HG03571 (cell line): ENCODE measurements around the gene ZCRB1.
A peak's percentile ranks its signal among the peaks of the same experiment; 100 is the strongest.
"Not testable (repeated sequence)": the region's sequence is repeated elsewhere in the genome, so short reads cannot be mapped to it uniquely, and the experiment has no call there.

Experiments used
- ATAC-seq: cut with Tn5 transposase; IDR thresholded peaks from one replicate; pipeline ENCODE4 v1.9.1; 2021; ENCODE audit not compliant: unreplicated experiment

ZCRB1 gene

GRCh38 chr12:42325653-42326474, at the start of gene ZCRB1, which contains the start of gene PPHLN1:
Gene ZCRB1 (minus strand): TSS chr12:42326094. CDS start chr12:42324102, 1,992 bp downstream.
Gene PPHLN1 (plus strand): TSS chr12:42326167. CDS start chr12:42335903, 9,736 bp downstream.
- peak; percentile 89 for ATAC-seq

GRCh38 chr12:42373669-42374068, 47.8 kb upstream of the ZCRB1 start:
- ATAC-seq, result no peak

DNA sequence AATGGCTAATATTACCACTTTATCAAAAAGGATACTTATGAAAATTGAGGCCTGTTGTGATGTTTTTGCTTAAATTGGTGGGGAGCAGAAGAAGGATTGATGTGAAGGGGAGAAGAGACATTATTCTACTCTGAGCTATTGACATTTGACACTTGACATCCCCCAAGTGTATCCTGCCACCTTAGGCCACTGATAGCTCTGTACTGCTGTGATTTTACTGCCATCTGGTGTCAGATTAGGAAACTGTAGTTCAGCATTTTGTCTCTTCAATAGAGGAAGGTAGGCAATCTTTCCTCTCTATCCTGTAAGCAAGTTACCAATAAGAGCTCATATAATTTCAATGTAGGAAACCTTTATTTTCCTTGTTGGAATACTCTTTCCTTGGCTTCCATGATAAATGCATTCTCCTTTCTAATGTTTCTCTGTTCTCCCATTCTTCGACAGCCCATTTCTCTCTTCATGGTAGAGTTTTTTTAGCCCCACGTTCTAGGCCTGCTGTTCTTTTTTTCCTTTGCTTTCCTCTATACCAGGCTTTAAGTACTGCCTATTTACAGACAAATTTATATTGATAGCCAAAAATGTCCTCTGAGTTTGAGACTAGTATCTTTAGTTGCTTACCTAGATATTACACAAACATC, 46.4 kb upstream of the ZCRB1 start:
- ATAC-seq, result peak; percentile 85

DNA sequence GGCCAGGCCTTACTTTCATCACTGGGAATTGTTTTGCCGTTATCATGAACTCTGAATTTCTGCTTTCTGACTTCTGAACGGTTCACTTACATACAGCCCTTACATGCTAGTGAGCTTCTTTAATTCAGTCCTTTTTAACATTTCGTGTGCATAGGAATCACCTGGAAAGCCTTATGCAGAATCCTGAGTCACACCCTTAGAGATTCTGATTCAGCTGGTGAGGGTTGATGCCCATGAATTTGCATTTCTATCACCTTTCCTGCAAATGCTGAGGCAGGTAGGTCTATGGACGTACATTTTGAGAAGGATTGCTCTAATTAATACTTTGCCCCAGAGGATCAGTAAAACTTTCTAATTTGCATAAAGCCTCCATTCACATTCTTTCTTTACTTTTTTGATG, 44.1 kb upstream of the ZCRB1 start:
- ATAC-seq, result no peak

DNA sequence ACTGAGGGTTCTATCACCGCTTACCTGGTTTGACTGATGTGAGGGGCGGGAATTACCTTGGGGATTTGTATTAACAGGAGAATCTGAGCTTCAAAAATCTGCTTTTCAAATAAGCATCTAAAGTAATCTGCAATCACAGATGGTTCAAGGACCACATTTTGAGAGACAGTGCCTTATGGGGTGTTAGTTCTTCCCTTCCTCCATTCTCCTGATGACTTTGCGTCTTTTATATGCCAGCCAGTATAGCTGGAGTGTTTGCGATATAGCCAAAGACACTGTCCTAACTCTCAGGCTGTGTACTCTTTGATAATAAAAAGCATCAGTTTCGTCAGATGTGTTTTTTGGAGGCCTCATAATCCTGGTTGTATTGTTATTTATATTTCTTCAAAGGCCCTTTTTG, 39.6 kb upstream of the ZCRB1 start:
- ATAC-seq, result no peak

DNA sequence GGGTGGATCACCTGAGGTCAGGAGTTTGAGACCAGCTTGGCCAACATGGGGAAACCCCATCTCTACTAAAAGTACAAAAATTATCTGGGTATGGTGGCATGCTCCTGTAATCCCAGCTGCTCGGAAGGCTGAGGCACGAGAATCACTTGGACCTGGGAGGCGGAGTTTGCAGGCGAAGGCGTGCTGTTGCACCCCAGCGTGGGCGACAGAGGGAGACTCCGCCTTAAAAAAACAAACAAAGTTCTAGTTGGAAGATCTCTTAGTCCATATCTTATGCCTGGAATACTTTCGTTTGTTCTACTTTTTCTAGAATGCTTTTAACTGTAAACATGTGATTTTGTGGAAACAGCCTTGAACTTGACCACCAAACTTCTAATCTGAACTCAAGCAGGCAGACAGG, 38.8 kb upstream of the ZCRB1 start:
- ATAC-seq, result no peak

DNA sequence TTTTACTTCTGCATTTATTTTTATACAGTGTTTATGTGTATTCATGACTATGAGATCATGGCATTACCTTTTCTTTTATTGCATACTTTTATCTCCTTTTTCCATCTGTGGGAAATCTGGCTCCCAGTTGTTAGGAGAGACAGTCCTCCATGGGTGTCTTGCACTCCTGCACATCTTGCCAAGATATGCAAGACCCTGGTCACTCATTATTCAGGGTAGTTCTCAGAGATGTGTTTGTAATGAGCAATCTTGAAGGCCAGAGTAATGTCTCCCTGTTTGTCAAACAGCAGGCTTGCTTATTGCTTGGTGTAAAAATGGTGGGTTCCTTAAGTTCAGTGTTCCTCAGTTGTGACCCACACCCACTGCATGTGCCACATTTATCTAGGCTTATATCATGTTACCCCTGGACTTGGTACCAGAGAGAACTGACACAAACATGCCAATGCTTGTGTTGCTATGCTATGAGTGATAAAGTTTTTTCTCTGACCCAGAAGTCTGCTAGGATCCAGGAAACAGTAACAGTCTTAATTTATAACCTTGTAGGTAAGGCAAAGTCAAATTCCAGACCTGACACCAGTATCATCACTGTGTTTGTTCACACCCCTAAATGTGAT, 36.9 kb upstream of the ZCRB1 start:
- ATAC-seq, result no peak

GRCh38 chr12:42361909-42362646, 36.2 kb upstream of the ZCRB1 start:
- no peak for ATAC-seq

GRCh38 chr12:42360747-42361403, 35.0 kb upstream of the ZCRB1 start:
- ATAC-seq, result peak; percentile 79

GRCh38 chr12:42356344-42356743, 30.4 kb upstream of the ZCRB1 start:
- no peak for ATAC-seq

GRCh38 chr12:42350021-42350407, 24.1 kb upstream of the ZCRB1 start:
- not testable (repeated sequence) for ATAC-seq

GRCh38 chr12:42349119-42350020, 23.5 kb upstream of the ZCRB1 start:
- not testable (repeated sequence) for ATAC-seq

GRCh38 chr12:42346403-42347002, 20.6 kb upstream of the ZCRB1 start:
- no peak for ATAC-seq

GRCh38 chr12:42343721-42344120, 17.8 kb upstream of the ZCRB1 start:
- no peak for ATAC-seq

DNA sequence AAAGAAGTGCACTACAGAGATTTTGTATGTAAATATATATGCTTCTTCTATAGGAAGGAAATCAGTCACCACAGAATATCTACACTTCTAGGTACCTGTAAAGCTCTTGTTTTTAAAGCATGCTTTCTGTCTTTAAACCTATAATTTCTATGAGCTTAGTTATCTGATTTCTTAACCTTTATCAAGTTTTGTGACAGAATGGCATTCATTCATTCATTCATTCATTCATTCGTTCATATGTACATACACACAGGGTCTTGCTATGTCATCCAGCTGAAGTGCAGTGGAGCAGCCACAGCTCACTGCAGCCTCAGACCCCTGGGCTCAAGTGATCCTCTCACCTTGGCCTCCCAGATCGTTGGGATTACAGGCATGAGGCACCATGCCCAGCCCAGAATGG, 16.1 kb upstream of the ZCRB1 start:
- ATAC-seq, result no peak

DNA sequence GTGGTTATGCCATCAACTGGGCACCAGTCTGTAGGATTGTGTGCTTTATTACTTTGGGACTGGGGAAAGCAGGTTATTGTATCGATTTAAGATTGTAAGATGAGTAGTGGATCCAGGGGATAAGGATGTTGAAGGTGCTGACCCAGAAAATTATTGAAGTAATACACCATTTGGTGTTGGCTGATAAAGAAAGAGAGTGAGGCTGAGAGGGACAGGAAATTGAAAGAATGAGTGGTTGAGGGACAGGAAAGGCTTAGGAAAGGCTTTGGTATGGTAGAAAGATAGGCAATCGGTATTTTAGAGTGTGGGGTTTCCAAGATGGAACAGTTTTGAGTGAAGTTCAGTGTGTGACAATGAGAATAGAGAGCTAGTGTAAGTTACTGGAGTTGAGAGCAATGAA, 12.4 kb upstream of the ZCRB1 start:
- no peak for ATAC-seq

GRCh38 chr12:42336286-42336685, 10.4 kb upstream of the ZCRB1 start:
- no peak for ATAC-seq

- peak; percentile 74 for ATAC-seq
Observed at GRCh38 chr12:42332301-42333285, 6.7 kb upstream of the ZCRB1 start.
